ENCODE data around the gene SORCS2.

The SORCS2 gene

GRCh38 chr4:7540654-7541413 is 348.5 kb downstream of the SORCS2 start:
- no peak for DNase-seq

GRCh38 chr4:7541414-7541810 is 349.1 kb downstream of the SORCS2 start:
- no peak for DNase-seq

GRCh38 chr4:7542781-7543180 is 350.4 kb downstream of the SORCS2 start:
- DNase-seq: no peak

GRCh38 chr4:7546152-7546808 is 353.9 kb downstream of the SORCS2 start:
- no peak for DNase-seq

- no peak for DNase-seq
Observed at GRCh38 chr4:7546809-7547367, 354.6 kb downstream of the SORCS2 start.

- no peak for DNase-seq
Observed at GRCh38 chr4:7547368-7548040, 355.2 kb downstream of the SORCS2 start.

GRCh38 chr4:7549866-7550265 is 357.5 kb downstream of the SORCS2 start:
- no peak for DNase-seq

GRCh38 chr4:7552466-7552865 is 360.1 kb downstream of the SORCS2 start:
- DNase-seq: no peak

GRCh38 chr4:7553280-7553679 is 360.9 kb downstream of the SORCS2 start:
- no peak for DNase-seq

- no peak for DNase-seq
Observed at GRCh38 chr4:7554905-7555304, 362.6 kb downstream of the SORCS2 start.

GRCh38 chr4:7556558-7556957 is 364.2 kb downstream of the SORCS2 start:
- no peak for DNase-seq

- DNase-seq: no peak
Observed at GRCh38 chr4:7557456-7557855, 365.1 kb downstream of the SORCS2 start.

GRCh38 chr4:7558436-7558835 is 366.1 kb downstream of the SORCS2 start:
- DNase-seq: no peak

GRCh38 chr4:7559316-7559715 is 367.0 kb downstream of the SORCS2 start:
- no peak for DNase-seq

GRCh38 chr4:7559741-7560395 is 367.5 kb downstream of the SORCS2 start:
- DNase-seq: no peak

- no peak for DNase-seq
Observed at GRCh38 chr4:7561557-7561956, 369.2 kb downstream of the SORCS2 start.

- DNase-seq: peak in 2 of 51 donors; percentile 6 to 11
Observed at GRCh38 chr4:7564242-7564641, 371.9 kb downstream of the SORCS2 start.

GRCh38 chr4:7565483-7565882 is 373.1 kb downstream of the SORCS2 start:
- no peak for DNase-seq

GRCh38 chr4:7569810-7570783 is 377.8 kb downstream of the SORCS2 start:
- no peak for DNase-seq

GRCh38 chr4:7571001-7571400 is 378.7 kb downstream of the SORCS2 start:
- DNase-seq: no peak

- DNase-seq: no peak
Observed at GRCh38 chr4:7571701-7572100, 379.4 kb downstream of the SORCS2 start.

Measured in hypothalamus (tissue), 51 donors.